Prostate gland (tissue), 2 donors: ENCODE results near the gene TSACC.

Experiments used
- CTCF ChIP-seq, 4 experiments: fragments of 200-600 bp in 2 of 4; fragments of 450-650 bp in 2 of 4; sonication (generic) in 2 of 4; IDR thresholded peaks; 1 replicate in 3 of 4; 2 replicates in 1 of 4; pipeline ENCODE4 v1.5.1; 2016 to 2019; ENCODE audit warnings: antibody characterized with exemption in 4 of 4, mild to moderate bottlenecking in 2 of 4, moderate library complexity in 2 of 4
- POLR2A ChIP-seq: fragments of 450-650 bp; IDR thresholded peaks from one replicate; pipeline ENCODE4 v1.6.1; 2016; ENCODE audit warnings: antibody characterized with exemption, mild to moderate bottlenecking

DNA sequence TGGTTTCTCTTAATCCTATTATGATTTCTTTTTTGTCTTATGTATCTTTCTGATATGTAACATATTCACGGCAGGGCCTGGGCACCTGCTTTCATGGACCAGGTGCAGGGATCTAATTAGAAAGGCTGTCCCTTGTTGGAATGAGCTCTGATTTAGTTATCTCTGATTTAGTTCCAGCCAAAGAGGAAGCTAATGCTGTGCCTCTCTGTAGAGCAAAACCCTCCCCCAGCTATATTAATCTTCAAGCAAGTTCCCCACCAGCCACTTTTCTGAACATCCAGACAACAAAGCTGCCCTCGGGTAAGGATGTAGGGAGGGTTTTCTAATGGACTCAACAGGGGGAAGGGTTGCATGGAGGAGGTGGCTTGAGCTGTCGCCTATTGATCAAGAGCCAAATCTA is 6.1 kb downstream of the TSACC start:
- TF ChIP-seq CTCF (IDR thresholded peaks at IDR 0.05) (no peak), POLR2A (no peak)
